TTC549 (cell line): Measurements from ENCODE around the gene DHX8.

Experiments
- FAIRE-seq: peaks from 2 replicates; lab custom pipeline; 2012; peaks lifted over from hg19 to GRCh38; lab: Jason Lieb, UNC

Gene DHX8

GRCh38 chr17:43526886-43527648 is 43.3 kb downstream of the DHX8 start:
- FAIRE-seq = no peak

- FAIRE-seq = no peak
Observed at GRCh38 chr17:43528319-43528987, 44.7 kb downstream of the DHX8 start.

- FAIRE-seq = no peak
Observed at GRCh38 chr17:43528988-43529814, 45.4 kb downstream of the DHX8 start.

- FAIRE-seq = no peak
Observed at GRCh38 chr17:43529947-43530287, 46.1 kb downstream of the DHX8 start.

GRCh38 chr17:43530288-43531081 is 46.7 kb downstream of the DHX8 start:
- peak; percentile 52 for FAIRE-seq

- no peak for FAIRE-seq
Observed at GRCh38 chr17:43531082-43531378, 47.3 kb downstream of the DHX8 start.

- no peak for FAIRE-seq
Observed at GRCh38 chr17:43531955-43532354, 48.2 kb downstream of the DHX8 start.

- no peak for FAIRE-seq
Observed at GRCh38 chr17:43532581-43532980, 48.8 kb downstream of the DHX8 start.

- no peak for FAIRE-seq
Observed at GRCh38 chr17:43533699-43534098, 49.9 kb downstream of the DHX8 start.

- no peak for FAIRE-seq
Observed at GRCh38 chr17:43534909-43535308, 51.1 kb downstream of the DHX8 start.

- FAIRE-seq = no peak
Observed at GRCh38 chr17:43536236-43536992, 52.6 kb downstream of the DHX8 start.

- no peak for FAIRE-seq
Observed at GRCh38 chr17:43540821-43541674, 57.3 kb downstream of the DHX8 start.

GRCh38 chr17:43542859-43543258 is 59.1 kb downstream of the DHX8 start:
- no peak for FAIRE-seq

- FAIRE-seq = no peak
Observed at GRCh38 chr17:43543300-43543699, 59.5 kb downstream of the DHX8 start.

- FAIRE-seq = no peak
Observed at GRCh38 chr17:43543771-43544575, 60.2 kb downstream of the DHX8 start.

GRCh38 chr17:43545383-43545632 is 61.5 kb downstream of the DHX8 start:
- FAIRE-seq = no peak

- FAIRE-seq = peak; percentile 95
Observed at GRCh38 chr17:43546319-43547188, 62.8 kb downstream of the DHX8 start, which contains the start of gene ETV4. TSS of gene ETV4 (minus strand) at chr17:43546340. CDS start at chr17:43545617, 723 bp downstream.

GRCh38 chr17:43547189-43547550 is 63.4 kb downstream of the DHX8 start:
- FAIRE-seq = no peak

- no peak for FAIRE-seq
Observed at GRCh38 chr17:43547659-43548256, 64.0 kb downstream of the DHX8 start.
